Measurements from ENCODE around the gene SLC6A1.

DNA sequence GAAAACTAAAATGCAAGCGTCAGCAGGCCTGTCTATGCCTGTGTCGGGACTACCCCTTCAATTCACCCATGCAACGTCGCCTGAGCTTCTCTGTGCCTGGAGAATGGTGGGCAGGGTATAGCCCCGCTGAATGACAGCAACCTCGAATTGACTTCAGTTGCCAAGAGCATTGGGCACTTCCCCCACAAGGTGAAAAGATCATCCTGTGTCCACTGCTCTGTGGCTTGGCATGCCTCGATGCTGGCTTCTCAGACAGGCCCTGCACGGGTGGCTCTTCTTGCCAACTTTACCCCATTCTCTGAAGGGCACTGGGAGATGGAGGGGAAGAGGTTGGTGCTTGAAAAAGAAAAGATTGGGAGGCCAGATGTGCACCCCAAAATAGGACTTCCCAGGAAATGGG, 3.3 kb downstream of the SLC6A1 start:
- TF ChIP-seq EZH2 (optimal IDR thresholded peaks at IDR 0.05; ENCODE audit: low read depth, low read length) (no peak), EZH2phosphoT487 (IDR thresholded peaks at IDR 0.05; ENCODE audit: low read length) (no peak)
- TF ChIP-seq, protein P1, sequence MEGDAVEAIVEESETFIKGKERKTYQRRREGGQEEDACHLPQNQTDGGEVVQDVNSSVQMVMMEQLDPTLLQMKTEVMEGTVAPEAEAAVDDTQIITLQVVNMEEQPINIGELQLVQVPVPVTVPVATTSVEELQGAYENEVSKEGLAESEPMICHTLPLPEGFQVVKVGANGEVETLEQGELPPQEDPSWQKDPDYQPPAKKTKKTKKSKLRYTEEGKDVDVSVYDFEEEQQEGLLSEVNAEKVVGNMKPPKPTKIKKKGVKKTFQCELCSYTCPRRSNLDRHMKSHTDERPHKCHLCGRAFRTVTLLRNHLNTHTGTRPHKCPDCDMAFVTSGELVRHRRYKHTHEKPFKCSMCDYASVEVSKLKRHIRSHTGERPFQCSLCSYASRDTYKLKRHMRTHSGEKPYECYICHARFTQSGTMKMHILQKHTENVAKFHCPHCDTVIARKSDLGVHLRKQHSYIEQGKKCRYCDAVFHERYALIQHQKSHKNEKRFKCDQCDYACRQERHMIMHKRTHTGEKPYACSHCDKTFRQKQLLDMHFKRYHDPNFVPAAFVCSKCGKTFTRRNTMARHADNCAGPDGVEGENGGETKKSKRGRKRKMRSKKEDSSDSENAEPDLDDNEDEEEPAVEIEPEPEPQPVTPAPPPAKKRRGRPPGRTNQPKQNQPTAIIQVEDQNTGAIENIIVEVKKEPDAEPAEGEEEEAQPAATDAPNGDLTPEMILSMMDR (IDR thresholded peaks at IDR 0.05; ENCODE audit: low read length), result no peak
